Measurements from ENCODE around the gene NCAPH2. TPM values are rescaled to one million over a fixed set of nuclear protein-coding genes. Genes with fewer than 3 reads are reported as not detected.
A peak's percentile ranks its signal among the peaks of the same experiment; 100 is the strongest.

The NCAPH2 gene
- total and polyA plus RNA-seq, 2 of the 13 experiments (the other 11 are each of a cell fraction or from before 2014, with no cell fraction given), result 28.1 to 64.4 TPM

DNA sequence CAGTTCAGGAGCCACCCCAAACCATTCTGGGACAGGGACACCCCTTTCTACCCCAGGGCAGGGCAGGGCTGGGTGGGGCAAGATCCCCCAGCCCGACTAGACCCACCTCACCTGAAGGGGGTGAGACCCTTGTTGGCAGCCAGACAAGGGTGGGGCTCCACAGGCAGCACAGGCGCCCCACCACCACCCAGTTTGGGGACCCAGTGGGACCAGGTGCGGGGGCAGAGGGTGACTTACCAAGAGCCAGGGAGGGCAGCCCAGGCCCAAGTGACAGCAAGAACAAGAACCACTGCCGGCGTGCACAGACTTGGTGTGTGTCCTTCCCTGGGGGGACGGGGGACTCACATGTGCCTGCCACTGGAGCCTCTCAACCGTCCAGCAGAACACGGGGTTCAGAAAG is 24.5 kb upstream of the NCAPH2 start:
- POLR2A ChIA-PET, result interaction anchor here (1.2 kb wide), 1 partner anchor 10 kb away, joined by 3 read pairs; no protein-coding TSS in a partner anchor
- no peak for TF ChIP-seq ZNF501 (CRISPR knock-in tag; IDR thresholded peaks at IDR 0.05)
- TF ChIP-seq JDP2 (CRISPR knock-in tag; IDR thresholded peaks at IDR 0.05; ENCODE audit: borderline replicate concordance), result no peak
- 0 out of 2 replicates have a peak, but pooled peaks have one; percentile 8 for TF ChIP-seq RBFOX2 (IDR thresholded peaks at IDR 0.05; ENCODE audit: low read depth, low read length)
- H3K9ac ChIP-seq (ENCODE audit: insufficient read depth, low read depth, low read length), result no peak overlapping the region
- no peaks in the 10 kb centered on the region; the same call in 1 of the 2 replicates for H4K20me1 ChIP-seq (ENCODE audit: insufficient read depth, low read length)
- intact Hi-C loops (cut with micrococcal nuclease; ENCODE audit: unreplicated experiment) (no loop called here), in situ Hi-C loops (cut with HindIII; ENCODE audit: extremely low pct_ligation_motif_present, low pct_unique_long_range_greater_than_20kb) (no loop called here)
- DNase-seq (ENCODE audit: low spot score) (no peak), ATAC-seq (no peak), FAIRE-seq (no peak)
- no peak overlapping the region for H3K4me3 ChIP-seq (replicated peaks in 1 of 3; ENCODE audit: insufficient read depth in 1 of 3, low read depth in 2 of 3, low read length in 3 of 3)
- BruUV-seq (replicated peaks), result no TSS peak
- H3K27me3 ChIP-seq (ENCODE audit: control insufficient read depth in 1 of 2, insufficient read depth in 2 of 2, low read length in 2 of 2), result peaks cover 0 to 4% of the 10 kb centered on the region in 2 experiments; a peak in 1 of 5 replicates
- CTCF ChIA-PET (ENCODE audit: low intra/inter-chr PET ratio, low total read pairs), result no interaction called here
- peaks cover 66% of the 10 kb centered on the region for H3K4me1 ChIP-seq (ENCODE audit: insufficient read depth, low read length)
- no peaks in the 10 kb centered on the region for H3K79me2 ChIP-seq (ENCODE audit: insufficient read depth, low read length)
- H2AFZ ChIP-seq (ENCODE audit: low read length), result no peak overlapping the region
- H3K27ac ChIP-seq (ENCODE audit: extremely low read length, insufficient read depth, low read length), result no peak overlapping the region
- no peaks in the 10 kb centered on the region for H3K36me3 ChIP-seq (replicated peaks in 1 of 2; ENCODE audit: control insufficient read depth in 1 of 2, insufficient read depth in 2 of 2, low read length in 2 of 2)
- H3K9me3 ChIP-seq (ENCODE audit: low read length), result no peaks in the 10 kb centered on the region
- 100% methylated on average over 7 of the region's 8 CpGs for WGBS (ENCODE audit: low lambda C conversion rate)
- no peak overlapping the region for H3K4me2 ChIP-seq (ENCODE audit: low read depth, low read length)

DNA sequence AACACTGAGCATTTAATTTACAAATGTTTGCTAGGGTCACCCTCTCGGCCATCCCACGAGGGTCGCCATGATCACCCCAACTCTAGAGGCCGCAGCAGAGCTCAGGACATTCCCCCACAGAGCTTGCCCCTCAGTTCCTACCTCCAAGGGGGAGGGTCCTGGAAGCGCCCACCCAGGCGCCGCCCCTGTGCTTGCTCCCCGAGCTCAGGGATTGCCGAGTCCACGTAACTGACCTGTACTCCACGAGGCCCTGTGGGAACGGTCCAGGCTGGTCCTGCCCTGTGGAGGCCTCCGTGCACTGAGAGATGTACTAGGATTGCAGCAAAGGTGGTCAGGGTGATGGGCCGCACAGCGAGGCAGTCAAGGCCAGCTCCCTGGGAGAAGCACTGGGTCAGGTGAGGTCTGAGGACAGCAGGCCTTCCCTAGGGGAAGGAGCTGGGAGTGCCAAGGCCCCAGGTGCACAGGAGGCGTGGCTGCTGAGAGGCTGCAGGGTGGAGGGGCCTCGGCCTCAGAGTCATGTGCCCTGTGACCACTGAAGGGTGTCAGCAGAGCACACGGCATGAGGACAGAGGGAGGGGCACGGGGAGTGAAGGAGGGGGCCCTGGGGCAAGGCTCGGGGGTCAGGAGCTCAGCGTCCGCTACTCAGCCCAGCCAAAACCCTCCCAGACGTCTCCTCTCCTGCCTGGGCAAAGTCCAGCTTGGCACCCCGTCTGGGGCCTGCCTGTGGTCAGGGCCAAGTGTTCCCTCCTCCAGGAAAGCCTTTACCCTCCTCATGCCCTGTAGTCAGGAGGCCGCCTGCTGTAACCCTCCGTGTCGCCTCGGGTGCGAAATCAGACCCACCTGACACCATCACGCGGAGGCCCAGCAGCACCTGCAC is 23.8 kb upstream of the NCAPH2 start:
- in situ Hi-C loops (cut with HindIII; ENCODE audit: extremely low pct_ligation_motif_present, low pct_unique_long_range_greater_than_20kb), result no loop called here
- FAIRE-seq, result no peak
- H3K4me1 ChIP-seq (ENCODE audit: insufficient read depth, low read length), result peaks cover 66% of the 10 kb centered on the region
- ChIA-PET CTCF (ENCODE audit: low intra/inter-chr PET ratio, low total read pairs) (no interaction called here), POLR2A (interaction anchor here (0.9 to 2.2 kb wide), 5 partner anchors 10 to 85 kb away, joined by 3 to 12 read pairs (median 3); partner anchors contain the start of gene SCO2)
- H3K79me2 ChIP-seq (ENCODE audit: insufficient read depth, low read length), result no peaks in the 10 kb centered on the region
- H2AFZ ChIP-seq (ENCODE audit: low read length), result no peak overlapping the region
- no peak overlapping the region for H3K9ac ChIP-seq (ENCODE audit: insufficient read depth, low read depth, low read length)
- no peak overlapping the region for H3K27ac ChIP-seq (ENCODE audit: extremely low read length, insufficient read depth, low read length)
- DNase-seq (ENCODE audit: low spot score), result no peak
- H3K4me2 ChIP-seq (ENCODE audit: low read depth, low read length), result no peak overlapping the region
- no peaks in the 10 kb centered on the region; the same call in 1 of the 2 replicates for H4K20me1 ChIP-seq (ENCODE audit: insufficient read depth, low read length)
- ATAC-seq, result no peak
- peaks cover 0 to 4% of the 10 kb centered on the region in 2 experiments; a peak in 1 of 5 replicates for H3K27me3 ChIP-seq (ENCODE audit: control insufficient read depth in 1 of 2, insufficient read depth in 2 of 2, low read length in 2 of 2)
- BruUV-seq (replicated peaks), result TSS peak; percentile 53
- no peaks in the 10 kb centered on the region for H3K9me3 ChIP-seq (ENCODE audit: low read length)
- intact Hi-C loops (cut with micrococcal nuclease; ENCODE audit: unreplicated experiment), result no loop called here
- H3K36me3 ChIP-seq (replicated peaks in 1 of 2; ENCODE audit: control insufficient read depth in 1 of 2, insufficient read depth in 2 of 2, low read length in 2 of 2), result no peaks in the 10 kb centered on the region
- WGBS (ENCODE audit: low lambda C conversion rate), result 80% methylated on average over 14 of the region's 31 CpGs
- H3K4me3 ChIP-seq (replicated peaks in 1 of 3; ENCODE audit: insufficient read depth in 1 of 3, low read depth in 2 of 3, low read length in 3 of 3), result no peak overlapping the region
- TF ChIP-seq ARNT2 (CRISPR knock-in tag; IDR thresholded peaks at IDR 0.05; ENCODE audit: low read depth) (no peak), ZBTB7B (CRISPR knock-in tag; IDR thresholded peaks at IDR 0.05) (no peak), JDP2 (CRISPR knock-in tag; IDR thresholded peaks at IDR 0.05; ENCODE audit: borderline replicate concordance) (no peak), ZNF292 (CRISPR knock-in tag; IDR thresholded peaks at IDR 0.05; ENCODE audit: borderline replicate concordance, low read depth) (no peak), ZFX (CRISPR knock-in tag; IDR thresholded peaks at IDR 0.05; ENCODE audit: low read depth) (peak; percentile 25; the same call in 1 of the 2 replicates), STAG1 (CRISPR knock-in tag; IDR thresholded peaks at IDR 0.05) (no peak), POLR2G (IDR thresholded peaks at IDR 0.05; ENCODE audit: low read depth, low read length) (peak; percentile 43; the same call in 1 of the 2 replicates)
- TF ChIP-seq, protein P1, sequence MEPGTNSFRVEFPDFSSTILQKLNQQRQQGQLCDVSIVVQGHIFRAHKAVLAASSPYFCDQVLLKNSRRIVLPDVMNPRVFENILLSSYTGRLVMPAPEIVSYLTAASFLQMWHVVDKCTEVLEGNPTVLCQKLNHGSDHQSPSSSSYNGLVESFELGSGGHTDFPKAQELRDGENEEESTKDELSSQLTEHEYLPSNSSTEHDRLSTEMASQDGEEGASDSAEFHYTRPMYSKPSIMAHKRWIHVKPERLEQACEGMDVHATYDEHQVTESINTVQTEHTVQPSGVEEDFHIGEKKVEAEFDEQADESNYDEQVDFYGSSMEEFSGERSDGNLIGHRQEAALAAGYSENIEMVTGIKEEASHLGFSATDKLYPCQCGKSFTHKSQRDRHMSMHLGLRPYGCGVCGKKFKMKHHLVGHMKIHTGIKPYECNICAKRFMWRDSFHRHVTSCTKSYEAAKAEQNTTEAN (CRISPR knock-in tag; conservative IDR thresholded peaks at IDR 0.05), result no peak
- TF ChIP-seq, protein P2, sequence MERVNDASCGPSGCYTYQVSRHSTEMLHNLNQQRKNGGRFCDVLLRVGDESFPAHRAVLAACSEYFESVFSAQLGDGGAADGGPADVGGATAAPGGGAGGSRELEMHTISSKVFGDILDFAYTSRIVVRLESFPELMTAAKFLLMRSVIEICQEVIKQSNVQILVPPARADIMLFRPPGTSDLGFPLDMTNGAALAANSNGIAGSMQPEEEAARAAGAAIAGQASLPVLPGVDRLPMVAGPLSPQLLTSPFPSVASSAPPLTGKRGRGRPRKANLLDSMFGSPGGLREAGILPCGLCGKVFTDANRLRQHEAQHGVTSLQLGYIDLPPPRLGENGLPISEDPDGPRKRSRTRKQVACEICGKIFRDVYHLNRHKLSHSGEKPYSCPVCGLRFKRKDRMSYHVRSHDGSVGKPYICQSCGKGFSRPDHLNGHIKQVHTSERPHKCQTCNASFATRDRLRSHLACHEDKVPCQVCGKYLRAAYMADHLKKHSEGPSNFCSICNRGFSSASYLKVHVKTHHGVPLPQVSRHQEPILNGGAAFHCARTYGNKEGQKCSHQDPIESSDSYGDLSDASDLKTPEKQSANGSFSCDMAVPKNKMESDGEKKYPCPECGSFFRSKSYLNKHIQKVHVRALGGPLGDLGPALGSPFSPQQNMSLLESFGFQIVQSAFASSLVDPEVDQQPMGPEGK (CRISPR knock-in tag; IDR thresholded peaks at IDR 0.05), result peak; percentile 18; the same call in 1 of the 2 replicates
- TF ChIP-seq, protein P3, sequence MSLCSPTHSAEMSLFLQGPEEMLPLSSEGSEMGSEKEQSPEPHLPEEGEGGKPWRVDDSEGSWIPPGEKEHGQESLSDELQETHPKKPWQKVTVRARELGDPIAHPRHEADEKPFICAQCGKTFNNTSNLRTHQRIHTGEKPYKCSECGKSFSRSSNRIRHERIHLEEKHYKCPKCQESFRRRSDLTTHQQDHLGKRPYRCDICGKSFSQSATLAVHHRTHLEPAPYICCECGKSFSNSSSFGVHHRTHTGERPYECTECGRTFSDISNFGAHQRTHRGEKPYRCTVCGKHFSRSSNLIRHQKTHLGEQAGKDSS (CRISPR knock-in tag; IDR thresholded peaks at IDR 0.05; ENCODE audit: borderline replicate concordance, low read depth), result no peak

All from HepG2 (cell line).